CD4-positive, alpha-beta T cell (primary cell): ENCODE measurements around the gene GPD2. TPM values are rescaled to one million over a fixed set of nuclear protein-coding genes. Genes with fewer than 3 reads are reported as not detected.

Experiments used
- ATAC-seq: fragments of 200-7000 bp; cut with Tn5 transposase; one replicate; pipeline ENCODE4 v1.10.0; 2022; ENCODE audit warnings: mild to moderate bottlenecking; ENCODE audit not compliant: poor library complexity
- CTCF ChIA-PET: fragments of 350-600 bp; sonication (Branson Sonifier 250); formaldehyde crosslinking; loops from one replicate; lab custom pipeline; 2021; ENCODE audit warnings: antibody characterized with exemption, inconsistent platforms; lab: Charles Lee
- POLR2A ChIA-PET: fragments of 350-600 bp; sonication (Branson Sonifier 250); formaldehyde crosslinking; loops from one replicate; lab custom pipeline; 2021; ENCODE audit warnings: antibody characterized with exemption, inconsistent platforms; lab: Charles Lee
- DNase-seq, 14 experiments: peaks; one replicate each; pipeline ENCODE4 v3.0.0-alpha.2; 2013 to 2020; ENCODE audit warnings: mixed read lengths in 2 of 14
- H3K27ac ChIP-seq, 2 donors: one replicate each; pipeline versions ENCODE4 v1.5.1 to v1.7.0; 2013; ENCODE audit warnings: low read length in 2 of 2, low read depth in 1 of 2, mild to moderate bottlenecking in 1 of 2
- H3K27me3 ChIP-seq, 2 experiments: 1 replicate in 1 of 2; 2 replicates in 1 of 2; pipeline versions ENCODE4 v1.6.1 to v1.7.0; 2013; ENCODE audit warnings: low read length in 2 of 2, control low read depth in 1 of 2, mild to moderate bottlenecking in 1 of 2, moderate library complexity in 1 of 2; ENCODE audit not compliant: insufficient read depth in 2 of 2, control insufficient read depth in 1 of 2
- H3K36me3 ChIP-seq: one replicate; pipeline ENCODE4 v1.6.1; 2013; ENCODE audit warnings: low read length, control low read depth; ENCODE audit not compliant: insufficient read depth
- H3K4me1 ChIP-seq: one replicate; pipeline ENCODE4 v1.6.1; 2013; ENCODE audit warnings: low read length, control low read depth; ENCODE audit not compliant: insufficient read depth
- H3K4me3 ChIP-seq: one replicate; pipeline ENCODE4 v1.5.1; 2013; ENCODE audit warnings: mild to moderate bottlenecking, low read length, moderate library complexity
- H3K9me3 ChIP-seq, 2 experiments: 1 replicate in 1 of 2; 2 replicates in 1 of 2; pipeline versions ENCODE4 v1.6.1 to v1.7.0; 2013; ENCODE audit warnings: low read length in 2 of 2, mild to moderate bottlenecking in 2 of 2, control low read depth in 1 of 2, moderate library complexity in 1 of 2; ENCODE audit not compliant: control insufficient read depth in 1 of 2, insufficient read depth in 1 of 2
- H3K27ac Mint-ChIP-seq: one replicate; pipeline ENCODE4 v1.8.0; 2020; ENCODE audit warnings: mixed read lengths
- H3K27me3 Mint-ChIP-seq: one replicate; pipeline ENCODE4 v1.8.0; 2021; ENCODE audit warnings: mixed read lengths
- H3K36me3 Mint-ChIP-seq: one replicate; pipeline ENCODE4 v1.8.0; 2021; ENCODE audit warnings: low read depth, mixed read lengths
- H3K4me1 Mint-ChIP-seq: one replicate; pipeline ENCODE4 v1.8.0; 2021; ENCODE audit warnings: low read depth, mixed read lengths
- H3K4me3 Mint-ChIP-seq: one replicate; pipeline ENCODE4 v1.8.0; 2020; ENCODE audit warnings: mild to moderate bottlenecking, mixed read lengths
- H3K9me3 Mint-ChIP-seq: one replicate; pipeline ENCODE4 v1.8.0; 2020; ENCODE audit warnings: mixed read lengths
- CTCF ChIP-seq: fragments of 200-600 bp; IDR thresholded peaks from one replicate; pipeline ENCODE4 v1.8.0; 2022; ENCODE audit warnings: antibody characterized with exemption, mild to moderate bottlenecking
- intact Hi-C, 2 experiments: fragments of 100-400 bp; cut with DNase I in 1 of 2; cut with micrococcal nuclease in 1 of 2; formaldehyde crosslinking; loops; one replicate each; pipeline versions ENCODE4 v1.15.1 to v1.9.0; 2023 to 2025; cut with DNase I, micrococcal nuclease
- total RNA-seq, 174 experiments: library from RNA in 2 of 174; stranded (reverse) in 2 of 174; gene quantifications; one replicate each; pipeline ENCODE4 v1.2.3 and lab custom pipeline; 2021 to 2026

Gene GPD2
- total RNA-seq, 2 experiments from 2014 or later = 6.2 to 6.7 TPM

- Mint-ChIP-seq H3K27me3 (peaks cover 13% of the 10 kb centered on the region), H3K9me3 (no peaks in the 10 kb centered on the region), H3K36me3 (no peaks in the 10 kb centered on the region), H3K4me3 (no peak overlapping the region), H3K27ac (no peak overlapping the region), H3K4me1 (no peaks in the 10 kb centered on the region)
- intact Hi-C loops = no loop called here
- Histone ChIP-seq H3K27ac (no peak overlapping the region), H3K9me3 (peaks cover 0 to 3% of the 10 kb centered on the region in 2 experiments), H3K4me1 (no peaks in the 10 kb centered on the region), H3K36me3 (no peaks in the 10 kb centered on the region), H3K27me3 (no peaks in the 10 kb centered on the region), H3K4me3 (no peak overlapping the region)
- no peak for DNase-seq
- no peak for ATAC-seq
- ChIA-PET CTCF (no interaction called here), POLR2A (no interaction called here)
- no peak for TF ChIP-seq CTCF
Measured at GRCh38 chr2:156600196-156600595, 164.0 kb downstream of the GPD2 start.

GRCh38 chr2:156601855-156602551 lies 165.8 kb downstream of the GPD2 start:
- Mint-ChIP-seq H3K4me1 (no peaks in the 10 kb centered on the region), H3K36me3 (no peaks in the 10 kb centered on the region), H3K27ac (no peak overlapping the region), H3K9me3 (no peaks in the 10 kb centered on the region), H3K27me3 (peaks cover 20% of the 10 kb centered on the region), H3K4me3 (no peak overlapping the region)
- TF ChIP-seq CTCF = no peak
- H3K4me1 ChIP-seq = no peaks in the 10 kb centered on the region
- no peak overlapping the region for H3K4me3 ChIP-seq
- ChIA-PET POLR2A (no interaction called here), CTCF (no interaction called here)
- H3K9me3 ChIP-seq = peaks cover 0 to 3% of the 10 kb centered on the region in 2 experiments
- no peaks in the 10 kb centered on the region for H3K27me3 ChIP-seq
- H3K27ac ChIP-seq = no peak overlapping the region
- intact Hi-C loops = no loop called here
- DNase-seq (no peak), ATAC-seq (no peak)
- H3K36me3 ChIP-seq = no peaks in the 10 kb centered on the region

DNA sequence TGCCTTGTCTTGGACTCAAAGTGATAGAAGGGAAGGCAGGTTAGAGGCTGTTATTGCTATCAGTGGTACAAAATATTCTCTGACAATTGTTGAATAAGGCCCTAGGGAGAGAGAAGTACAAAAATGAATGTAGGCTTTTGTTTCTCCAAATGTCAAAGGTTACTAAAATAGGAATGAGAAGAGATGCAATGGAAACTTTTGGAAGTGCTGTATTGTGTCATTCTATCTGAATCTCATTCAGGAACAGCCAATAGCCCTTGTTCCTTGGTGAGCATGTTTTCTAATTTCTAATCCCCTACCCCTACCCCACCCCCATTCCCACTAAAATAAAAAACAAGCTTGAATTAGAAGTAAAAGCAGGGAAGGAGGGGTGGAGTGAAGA lies 166.4 kb downstream of the GPD2 start:
- Mint-ChIP-seq H3K4me1 (no peaks in the 10 kb centered on the region), H3K4me3 (no peak overlapping the region), H3K9me3 (no peaks in the 10 kb centered on the region), H3K36me3 (no peaks in the 10 kb centered on the region), H3K27me3 (peaks cover 20% of the 10 kb centered on the region), H3K27ac (no peak overlapping the region)
- H3K27ac ChIP-seq = no peak overlapping the region
- no peak overlapping the region for H3K4me3 ChIP-seq
- peaks cover 0 to 3% of the 10 kb centered on the region in 2 experiments for H3K9me3 ChIP-seq
- no peaks in the 10 kb centered on the region for H3K27me3 ChIP-seq
- CTCF ChIA-PET = no interaction called here
- intact Hi-C loops = no loop called here
- POLR2A ChIA-PET = no interaction called here
- H3K36me3 ChIP-seq = no peaks in the 10 kb centered on the region
- DNase-seq = no peak
- no peak for ATAC-seq
- TF ChIP-seq CTCF = no peak
- no peaks in the 10 kb centered on the region for H3K4me1 ChIP-seq
